EL (cell line): ENCODE data around the gene ZNF514.
"Not testable (repeated sequence)": the region's sequence is repeated elsewhere in the genome, so short reads cannot be mapped to it uniquely, and the experiment has no call there.

Source experiments
- DNase-seq: peaks from one replicate; pipeline ENCODE4 v3.0.0-alpha.2; 2016

ZNF514 gene

DNA sequence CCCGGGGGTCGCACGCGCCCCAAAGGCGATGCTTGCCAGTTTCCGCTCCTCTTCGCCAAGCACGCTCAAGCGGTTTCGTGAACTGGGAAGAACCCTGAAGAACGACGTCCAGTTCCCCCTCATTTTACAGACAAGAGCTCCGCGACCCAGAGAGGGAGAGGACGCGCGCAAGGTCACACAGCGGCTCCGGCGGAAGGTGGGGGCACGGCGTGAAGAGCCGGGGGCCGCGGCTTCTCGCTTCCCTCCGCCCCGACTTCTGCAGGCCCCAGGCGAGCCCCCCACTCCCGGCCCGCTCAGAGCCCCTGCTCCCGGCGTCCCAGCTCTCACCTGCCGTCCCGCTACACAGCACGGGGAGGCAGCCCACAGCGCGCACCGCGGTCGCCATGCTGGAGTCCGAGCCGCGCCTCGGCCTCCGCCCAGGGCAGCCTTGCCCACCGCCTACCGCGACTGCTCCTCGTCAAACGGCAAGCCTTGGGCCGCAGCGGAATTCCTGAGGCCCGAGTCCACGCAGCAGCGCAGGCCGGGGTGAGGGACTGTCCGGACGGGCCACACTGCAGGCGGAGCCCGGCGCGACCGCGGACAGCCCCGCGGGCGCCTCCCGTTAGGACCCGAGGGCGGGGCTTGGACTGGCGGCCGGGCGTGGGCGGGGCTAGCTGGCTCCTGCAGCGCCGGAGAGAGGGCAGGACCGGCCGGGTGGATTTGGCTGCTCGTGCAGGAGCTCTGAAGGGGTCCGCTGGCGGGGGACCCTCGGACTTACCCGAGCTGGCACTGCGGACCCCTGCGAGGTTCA lies 38.0 kb downstream of the ZNF514 start, which contains the start of gene MRPS5:
TSS of gene MRPS5 (minus strand) at position 402 of the 790 bp plus-strand sequence. CDS start at position 385, 17 bp downstream.
- peak; percentile 74 for DNase-seq

DNA sequence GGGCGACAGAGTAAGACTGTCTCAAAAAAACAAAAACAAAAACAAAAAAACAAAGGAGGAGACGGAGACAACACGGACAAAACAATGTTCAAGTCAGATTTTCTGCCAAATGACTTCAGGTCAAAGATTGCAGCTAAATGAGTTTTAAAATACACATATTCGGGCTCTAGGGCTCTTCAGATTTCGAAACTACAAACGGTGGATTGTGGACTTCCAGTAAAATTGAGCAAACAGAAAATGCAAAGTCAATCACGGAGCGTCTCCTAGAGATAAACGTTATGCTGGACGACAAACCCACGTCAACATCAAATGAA lies 38.6 kb downstream of the ZNF514 start:
- DNase-seq = no peak

DNA sequence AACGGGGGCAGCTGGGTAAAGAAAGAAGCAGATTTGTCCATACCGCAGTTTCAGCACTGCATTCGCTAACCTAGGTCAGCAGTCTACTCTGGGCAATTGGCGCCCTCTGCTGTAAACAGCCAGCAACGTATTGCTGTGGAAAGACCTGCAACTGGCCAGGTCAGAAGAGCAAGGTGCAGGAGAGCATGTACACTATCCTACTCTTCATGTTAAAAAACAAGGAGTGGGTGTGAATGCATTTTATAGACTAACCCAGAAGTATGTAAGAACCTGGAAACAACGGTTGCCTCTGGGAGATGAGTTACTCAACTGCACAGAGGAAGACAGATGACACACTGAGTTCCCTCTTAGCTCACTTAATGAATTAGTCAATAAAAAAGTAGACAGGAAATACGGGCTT lies 44.2 kb downstream of the ZNF514 start:
- peak; percentile 56 for DNase-seq

DNA sequence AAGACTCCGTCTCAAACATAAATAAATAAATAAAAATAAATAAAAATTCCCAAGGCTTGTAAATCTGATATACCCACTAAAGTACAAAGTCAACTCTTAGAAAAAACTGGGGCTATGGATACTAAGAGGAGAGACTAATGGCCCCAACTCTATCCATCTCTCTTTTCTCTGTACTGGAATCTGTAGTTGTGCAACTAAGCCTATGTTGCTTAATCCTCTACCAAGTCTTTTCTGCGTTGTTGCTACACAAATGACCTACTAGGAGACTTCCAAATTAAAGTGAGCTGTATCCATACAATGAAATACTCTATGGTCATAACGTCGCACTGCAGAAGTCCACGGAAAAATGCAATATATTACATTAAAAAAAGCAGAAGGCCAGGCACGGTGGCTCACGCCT lies 46.2 kb downstream of the ZNF514 start:
- DNase-seq = no peak

DNA sequence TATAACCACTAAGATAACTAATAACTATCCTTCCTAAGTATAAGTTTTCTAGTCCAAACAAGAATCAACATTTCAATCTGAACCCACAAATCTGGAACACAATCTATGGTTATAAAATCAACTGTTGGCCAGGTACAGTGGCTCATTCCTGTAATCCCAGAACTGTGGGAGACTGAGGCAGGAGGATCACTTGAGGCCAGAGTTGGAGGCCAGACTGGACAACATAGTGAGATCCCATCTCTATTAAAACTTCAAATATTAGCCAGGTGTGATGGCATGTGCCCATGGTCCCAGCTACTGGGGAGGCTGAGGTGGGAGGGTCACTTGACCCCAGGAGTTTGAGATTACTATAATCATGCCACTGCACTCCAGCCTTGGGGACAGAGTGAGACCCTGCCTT lies 49.3 kb downstream of the ZNF514 start:
- DNase-seq = no peak

DNA sequence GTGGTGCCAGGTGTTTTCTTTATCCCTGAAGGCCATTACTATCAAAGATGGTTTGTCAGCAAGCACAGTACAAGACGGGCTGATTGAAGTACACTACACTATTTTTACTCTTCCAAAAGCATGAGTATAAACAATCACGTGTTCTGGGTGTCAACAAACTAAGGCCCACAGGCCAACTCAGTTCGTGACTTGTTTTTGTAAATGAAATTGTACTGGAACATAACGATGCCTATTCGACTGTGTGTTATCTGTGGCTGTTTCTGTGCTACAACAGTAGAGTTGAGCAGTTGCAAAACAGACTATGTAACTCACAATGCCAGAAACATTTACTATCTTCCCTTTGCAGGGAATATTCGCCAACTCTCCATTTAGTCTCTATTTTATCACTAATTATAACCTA lies 50.4 kb downstream of the ZNF514 start:
- DNase-seq = no peak

DNA sequence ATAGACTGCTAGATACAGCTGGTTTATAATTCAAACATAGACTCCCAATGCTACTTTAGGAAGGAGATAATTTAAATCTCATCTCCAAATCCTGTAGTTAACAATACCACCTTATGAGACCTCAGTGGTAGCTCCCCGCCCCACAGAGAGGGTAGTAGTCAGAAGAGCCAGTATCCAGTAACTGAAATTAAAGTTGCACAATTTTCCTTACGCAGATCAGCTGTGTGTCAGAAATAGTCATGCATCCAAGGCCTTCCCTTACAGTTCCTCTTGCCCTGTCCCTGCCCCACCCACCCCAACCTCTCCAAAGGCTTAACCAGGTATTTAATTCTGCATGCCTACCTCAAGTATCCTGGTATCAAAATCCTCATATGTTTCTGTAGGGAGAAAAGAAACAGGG lies 53.6 kb downstream of the ZNF514 start:
- no peak for DNase-seq

DNA sequence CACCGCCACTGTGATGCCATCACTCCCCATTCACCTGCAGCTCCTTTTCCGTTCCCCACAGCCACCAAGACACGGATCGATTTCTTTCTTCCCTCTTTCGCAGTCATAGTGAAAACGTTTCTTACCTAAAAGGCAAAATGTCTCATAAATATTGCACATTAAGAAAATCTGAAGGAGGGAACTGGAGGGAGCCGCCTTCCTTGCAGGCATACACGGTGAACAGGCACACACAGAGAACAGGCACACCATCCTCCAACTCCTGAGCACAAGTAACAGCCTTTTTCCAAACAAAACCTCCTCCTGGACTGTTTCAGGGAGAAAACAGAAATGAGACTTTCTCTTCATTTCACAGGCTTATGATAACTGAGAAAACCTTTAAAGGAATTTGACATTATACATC lies 55.0 kb downstream of the ZNF514 start:
- DNase-seq = no peak

DNA sequence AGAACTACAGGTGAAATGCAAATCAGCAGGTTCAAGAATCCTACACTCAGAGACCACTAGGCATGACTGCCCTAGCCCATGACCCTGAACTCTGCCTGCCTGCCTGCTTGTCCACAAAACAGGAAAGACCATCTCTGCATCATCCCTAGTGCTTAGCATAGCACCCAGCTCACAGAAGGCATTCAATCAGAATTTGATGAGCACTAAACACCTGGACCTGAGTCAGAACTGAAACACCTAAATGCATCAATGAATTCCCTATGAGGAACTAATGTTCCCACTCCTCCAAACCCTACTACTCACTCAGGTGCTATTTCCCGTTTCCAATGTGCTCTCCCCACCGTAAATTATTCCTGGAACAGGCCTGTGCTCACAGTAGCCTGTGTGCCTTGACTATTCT lies 59.7 kb downstream of the ZNF514 start:
- no peak for DNase-seq

DNA sequence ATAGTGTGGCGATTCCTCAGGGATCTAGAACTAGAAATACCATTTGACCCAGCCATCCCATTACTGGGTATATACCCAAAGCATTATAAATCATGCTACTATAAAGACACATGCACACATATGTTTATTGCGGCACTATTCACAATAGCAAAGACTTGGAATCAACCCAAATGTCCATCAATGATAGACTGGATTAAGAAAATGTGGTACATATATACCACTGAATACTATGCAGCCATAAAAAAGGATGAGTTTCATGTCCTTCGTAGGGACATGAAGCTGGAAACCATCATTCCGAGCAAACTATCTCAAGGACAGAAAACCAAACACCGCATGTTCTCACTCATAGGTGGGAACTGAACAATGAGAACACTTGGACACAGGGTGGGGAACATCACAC lies 61.4 kb downstream of the ZNF514 start:
- not testable (repeated sequence) for DNase-seq
